NCI-H1930 (cell line): ENCODE results near the gene SCAF1.

Experiments used
- DNase-seq, 2 experiments: peaks; one replicate each; lab custom pipeline; 2025; lab: John Stamatoyannopoulos, UW

The SCAF1 gene

GRCh38 chr19:49646586-49646985 lies 4.6 kb downstream of the SCAF1 start:
- no peak for DNase-seq

DNA sequence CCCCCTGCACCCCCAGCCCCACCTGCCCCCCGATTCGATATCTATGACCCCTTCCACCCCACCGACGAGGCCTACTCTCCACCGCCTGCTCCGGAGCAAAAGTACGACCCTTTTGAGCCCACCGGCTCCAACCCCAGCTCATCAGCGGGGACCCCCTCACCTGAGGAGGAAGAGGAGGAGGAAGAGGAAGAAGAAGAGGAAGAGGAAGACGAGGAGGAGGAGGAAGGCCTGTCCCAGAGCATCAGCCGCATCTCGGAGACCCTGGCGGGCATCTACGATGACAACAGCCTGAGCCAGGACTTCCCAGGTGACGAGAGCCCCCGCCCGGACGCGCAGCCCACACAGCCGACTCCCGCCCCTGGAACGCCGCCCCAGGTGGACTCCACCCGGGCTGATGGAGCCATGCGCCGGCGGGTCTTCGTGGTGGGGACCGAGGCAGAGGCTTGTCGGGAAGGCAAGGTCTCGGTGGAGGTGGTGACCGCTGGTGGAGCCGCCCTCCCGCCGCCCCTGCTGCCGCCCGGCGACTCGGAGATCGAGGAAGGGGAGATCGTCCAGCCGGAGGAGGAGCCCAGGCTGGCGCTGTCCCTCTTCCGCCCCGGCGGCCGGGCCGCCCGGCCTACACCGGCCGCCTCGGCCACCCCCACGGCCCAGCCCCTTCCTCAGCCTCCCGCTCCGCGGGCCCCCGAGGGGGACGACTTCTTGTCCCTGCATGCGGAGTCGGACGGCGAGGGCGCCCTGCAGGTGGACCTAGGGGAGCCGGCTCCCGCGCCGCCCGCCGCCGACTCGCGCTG lies 9.2 kb downstream of the SCAF1 start:
- DNase-seq, result no peak

GRCh38 chr19:49651820-49652550 lies 10.0 kb downstream of the SCAF1 start:
- DNase-seq, result no peak

- no peak for DNase-seq
These were observed 10.8 kb downstream of the SCAF1 start for GRCh38 chr19:49652551-49653465.

- DNase-seq, result no peak
These were observed 11.4 kb downstream of the SCAF1 start for GRCh38 chr19:49653466-49653806.

DNA sequence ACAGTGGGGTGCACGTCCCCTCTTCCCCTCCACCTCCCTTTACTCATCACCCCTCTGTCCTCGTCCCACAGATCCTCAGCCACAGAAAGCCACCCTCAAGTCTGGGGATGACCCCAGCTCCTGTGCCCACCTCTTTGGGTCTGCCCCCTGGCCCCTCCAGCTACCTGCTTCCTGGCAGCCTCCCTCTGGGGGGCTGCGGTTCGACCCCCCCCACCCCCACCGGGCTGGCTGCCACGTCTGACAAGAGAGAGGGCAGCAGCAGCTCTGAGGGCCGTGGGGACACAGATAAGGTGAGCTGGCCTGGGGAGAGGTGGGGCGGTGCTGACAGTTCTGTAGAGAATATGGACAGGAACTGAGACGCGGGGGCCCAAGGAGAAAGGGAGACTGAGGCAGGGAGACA lies 12.6 kb downstream of the SCAF1 start:
- no peak for DNase-seq

- no peak for DNase-seq
These were observed 13.8 kb downstream of the SCAF1 start for GRCh38 chr19:49655570-49656455.

GRCh38 chr19:49656456-49657109 lies 14.6 kb downstream of the SCAF1 start:
- DNase-seq, result no peak

DNA sequence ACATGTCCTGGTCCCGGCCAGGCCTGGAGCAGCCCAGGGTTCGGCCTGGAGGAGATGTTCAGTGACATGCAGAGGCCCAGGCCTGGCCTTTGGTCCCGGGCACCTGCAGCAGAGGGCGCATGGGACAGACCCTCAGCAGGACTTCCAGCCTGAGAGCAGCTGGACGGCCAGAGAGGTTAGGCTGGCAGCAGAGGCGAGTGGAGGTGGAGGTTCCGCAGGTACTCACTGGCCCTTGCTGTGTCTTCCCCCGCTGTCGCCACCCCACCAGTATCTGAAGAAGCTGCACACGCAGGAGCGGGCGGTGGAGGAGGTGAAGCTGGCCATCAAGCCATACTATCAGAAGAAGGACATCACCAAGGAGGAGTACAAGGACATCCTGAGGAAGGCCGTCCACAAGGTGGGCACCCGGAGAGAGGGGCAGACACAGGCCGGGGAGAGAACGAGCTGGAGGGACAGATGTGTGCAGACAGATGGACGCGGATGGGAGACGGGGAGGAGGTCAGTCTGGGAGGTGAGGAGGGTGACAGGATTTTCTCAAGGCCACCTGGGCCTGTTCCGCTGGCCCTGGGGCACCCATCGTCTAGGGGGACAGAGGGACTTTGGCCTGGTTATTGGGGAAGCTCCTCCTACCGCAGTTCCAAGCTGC lies 15.6 kb downstream of the SCAF1 start:
- no peak for DNase-seq

- no peak for DNase-seq
These were observed 16.1 kb downstream of the SCAF1 start for GRCh38 chr19:49658139-49658517.

- no peak for DNase-seq
These were observed 16.8 kb downstream of the SCAF1 start for GRCh38 chr19:49658566-49659442.

- DNase-seq, result no peak
These were observed 18.4 kb downstream of the SCAF1 start for GRCh38 chr19:49660338-49660961.

DNA sequence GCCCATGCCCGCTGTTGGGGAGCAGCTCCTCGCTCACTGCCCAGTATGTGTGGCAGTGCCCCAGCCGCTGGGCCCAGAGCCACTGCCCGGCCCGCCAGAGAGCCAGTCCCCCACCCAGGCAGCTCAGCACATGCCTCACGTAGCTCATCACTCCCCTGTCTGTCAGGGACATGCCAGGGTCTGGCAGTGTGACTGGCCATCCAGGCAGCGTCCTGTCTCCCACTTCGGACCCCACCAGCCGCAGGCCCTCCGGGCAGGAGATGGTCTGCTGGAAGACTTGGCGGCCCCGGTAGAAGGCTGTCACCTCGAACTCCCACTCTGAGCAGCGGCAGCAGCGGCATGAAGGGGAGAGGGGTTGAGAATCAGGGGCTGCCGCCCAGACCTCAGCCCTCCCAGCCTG lies 20.0 kb downstream of the SCAF1 start:
- DNase-seq, result no peak

DNA sequence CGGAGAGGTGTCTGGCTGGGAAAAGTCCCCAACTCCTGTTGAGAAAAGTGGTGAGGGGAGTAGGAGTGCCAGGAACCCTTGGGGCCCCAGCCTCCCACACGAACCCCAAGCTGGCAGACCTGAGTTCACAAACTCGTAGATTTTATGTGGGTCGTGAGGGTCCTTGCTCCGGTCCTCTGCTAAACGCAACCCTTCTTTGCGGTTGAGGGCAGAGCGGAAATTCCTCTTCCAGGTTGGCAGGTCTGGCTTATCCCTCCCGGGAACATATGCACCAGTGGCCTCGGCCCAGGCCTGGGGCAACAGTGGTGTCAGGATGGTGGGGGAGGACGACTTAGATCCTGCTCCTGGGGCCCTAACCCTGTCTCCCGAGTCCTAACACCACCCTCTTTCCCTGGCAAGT lies 21.2 kb downstream of the SCAF1 start:
- DNase-seq, result no peak

GRCh38 chr19:49664171-49665035 lies 22.4 kb downstream of the SCAF1 start:
- DNase-seq, result peak; percentile 88 to 89

DNA sequence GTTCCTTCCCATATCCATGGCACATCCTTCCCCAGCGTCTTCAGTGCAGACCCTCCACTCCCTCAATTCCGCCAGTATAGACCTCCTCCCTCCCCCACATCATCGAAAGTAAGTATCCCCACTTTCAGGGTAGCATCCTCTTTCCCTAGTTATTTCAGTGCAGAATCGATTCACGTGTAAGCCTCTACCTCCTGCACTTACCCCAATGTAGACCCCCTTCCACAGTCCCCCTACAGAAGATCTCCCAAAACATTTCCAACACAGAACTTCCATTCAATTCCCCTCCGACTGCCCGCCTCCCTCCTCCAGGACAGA lies 23.0 kb downstream of the SCAF1 start:
- DNase-seq, result no peak

GRCh38 chr19:49665351-49666119 lies 23.5 kb downstream of the SCAF1 start, which contains the start of the genes BCL2L12 and IRF3:
Gene BCL2L12 (plus strand): TSS chr19:49665933. CDS start chr19:49666693, 760 bp downstream.
Gene IRF3 (minus strand): TSS chr19:49665857. CDS start chr19:49664838, 1,019 bp downstream.
- peak; percentile 85 to 95 for DNase-seq
